ENCODE results near the gene ITIH5. TPM values are rescaled to one million over a fixed set of nuclear protein-coding genes. Genes with fewer than 3 reads are reported as not detected.

Gene ITIH5
- total and polyA plus RNA-seq, 2 of the 8 experiments (the other 6 are each of a cell fraction or from before 2014, with no cell fraction given): 5.8 to 7.6 TPM

GRCh38 chr10:7546385-7546967 is 120.3 kb downstream of the ITIH5 start (continued):
- no peak for TF ChIP-seq CHD7 (IDR thresholded peaks at IDR 0.05; ENCODE audit: insufficient replicate concordance, low read length)
- no peak for TF ChIP-seq POLR2A (IDR thresholded peaks at IDR 0.05; ENCODE audit: control extremely low read depth in 1 of 2, low read depth in 2 of 2, low read length in 2 of 2)
- no peak for TF ChIP-seq KDM1A (IDR thresholded peaks at IDR 0.05; ENCODE audit: borderline replicate concordance, low read length)
- TF ChIP-seq SIN3A (conservative IDR thresholded peaks at IDR 0.05 in 1 of 2, IDR thresholded peaks at IDR 0.05 in 1 of 2; ENCODE audit: low read depth in 1 of 2, low read length in 2 of 2): no peak
- no peak for TF ChIP-seq TAF7 (optimal IDR thresholded peaks at IDR 0.05; ENCODE audit: borderline replicate concordance, low read depth, low read length)
- no peak for TF ChIP-seq ATF2 (IDR thresholded peaks at IDR 0.05; ENCODE audit: low read length)
- no peak for TF ChIP-seq E2F6 (IDR thresholded peaks at IDR 0.05)
- TF ChIP-seq EP300 (IDR thresholded peaks at IDR 0.05; ENCODE audit: borderline replicate concordance in 1 of 2, low read depth in 2 of 2, low read length in 2 of 2): no peak

All from H1 (cell line).